ENCODE measurements around the gene CAMK2B.

DNA sequence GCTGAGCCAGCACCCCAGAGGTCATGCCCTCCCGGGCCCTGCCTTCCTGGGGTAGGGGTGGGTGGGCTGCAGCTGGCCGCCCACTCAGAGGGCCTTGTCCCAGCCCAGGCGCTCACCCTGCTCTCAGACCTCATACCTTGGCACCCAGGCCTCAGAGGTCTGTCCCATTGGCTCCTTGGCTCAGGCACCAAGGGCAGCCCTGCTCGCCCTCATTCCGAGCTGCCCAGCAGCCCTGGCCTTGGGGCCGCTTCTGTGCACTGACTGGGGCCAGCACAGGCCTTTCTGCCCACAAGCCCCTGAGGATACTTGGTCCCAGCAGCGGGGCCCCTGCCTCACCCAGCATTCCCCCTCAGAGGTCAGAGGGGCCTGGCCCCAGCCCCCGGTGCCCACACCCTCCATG lies 90.3 kb downstream of the CAMK2B start:
- TF ChIP-seq, protein P1, sequence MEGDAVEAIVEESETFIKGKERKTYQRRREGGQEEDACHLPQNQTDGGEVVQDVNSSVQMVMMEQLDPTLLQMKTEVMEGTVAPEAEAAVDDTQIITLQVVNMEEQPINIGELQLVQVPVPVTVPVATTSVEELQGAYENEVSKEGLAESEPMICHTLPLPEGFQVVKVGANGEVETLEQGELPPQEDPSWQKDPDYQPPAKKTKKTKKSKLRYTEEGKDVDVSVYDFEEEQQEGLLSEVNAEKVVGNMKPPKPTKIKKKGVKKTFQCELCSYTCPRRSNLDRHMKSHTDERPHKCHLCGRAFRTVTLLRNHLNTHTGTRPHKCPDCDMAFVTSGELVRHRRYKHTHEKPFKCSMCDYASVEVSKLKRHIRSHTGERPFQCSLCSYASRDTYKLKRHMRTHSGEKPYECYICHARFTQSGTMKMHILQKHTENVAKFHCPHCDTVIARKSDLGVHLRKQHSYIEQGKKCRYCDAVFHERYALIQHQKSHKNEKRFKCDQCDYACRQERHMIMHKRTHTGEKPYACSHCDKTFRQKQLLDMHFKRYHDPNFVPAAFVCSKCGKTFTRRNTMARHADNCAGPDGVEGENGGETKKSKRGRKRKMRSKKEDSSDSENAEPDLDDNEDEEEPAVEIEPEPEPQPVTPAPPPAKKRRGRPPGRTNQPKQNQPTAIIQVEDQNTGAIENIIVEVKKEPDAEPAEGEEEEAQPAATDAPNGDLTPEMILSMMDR (IDR thresholded peaks at IDR 0.05; ENCODE audit: insufficient read depth, low read length, poor library complexity, severe bottlenecking) = no peak
- TF ChIP-seq EZH2phosphoT487 (conservative IDR thresholded peaks at IDR 0.05; ENCODE audit: low read length) = no peak
